ENCODE measurements around the gene YKT6. TPM values are rescaled to one million over a fixed set of nuclear protein-coding genes. Genes with fewer than 3 reads are reported as not detected.

Gene YKT6
- total and polyA plus RNA-seq, 2 of the 8 experiments (the other 6 are each of a cell fraction or from before 2014, with no cell fraction given): 75.3 to 103 TPM

DNA sequence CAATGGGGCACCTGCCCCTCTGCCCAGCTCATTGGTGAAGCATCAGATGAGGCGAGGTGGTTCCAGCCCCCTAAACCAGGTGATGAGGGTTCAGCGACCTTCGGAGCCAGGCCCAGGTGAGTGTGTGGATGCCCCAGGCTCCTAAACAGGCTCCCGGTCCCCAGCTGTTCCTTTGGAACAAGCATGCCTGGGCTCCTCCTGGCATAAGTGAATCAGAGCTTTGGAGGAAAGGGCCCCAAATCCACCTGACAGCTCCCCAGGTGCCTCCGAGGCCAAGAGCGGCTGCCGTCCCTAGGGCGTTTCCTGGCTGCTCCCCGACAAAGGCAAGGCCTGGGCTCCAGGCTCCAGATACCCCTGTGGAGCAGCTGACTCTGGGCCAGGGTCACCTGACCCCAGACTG lies 61.3 kb downstream of the YKT6 start:
- no peak for DNase-seq (ENCODE audit: low read depth in 1 of 2, low spot score in 2 of 2)
- Histone ChIP-seq H2AK5ac (ENCODE audit: low read depth, low read length) (no peak overlapping the region), H2BK12ac (ENCODE audit: low read depth, low read length) (no peak overlapping the region), H3K4ac (replicated peaks; ENCODE audit: insufficient read length, low read depth, low read length) (no peak overlapping the region), H3K27me3 (replicated peaks in 1 of 4; ENCODE audit: control insufficient read depth in 3 of 4, extremely low read depth in 1 of 4, insufficient read depth in 3 of 4, low read length in 3 of 4) (no peaks in the 10 kb centered on the region; a peak in 1 of 7 replicates), H3K18ac (ENCODE audit: extremely low read depth, low read length) (no peak overlapping the region), H3K9ac (replicated peaks in 1 of 4; ENCODE audit: extremely low read depth in 1 of 4, low read depth in 3 of 4, low read length in 3 of 4) (no peak overlapping the region), H3K4me1 (replicated peaks in 1 of 4; ENCODE audit: control insufficient read depth in 3 of 4, insufficient read depth in 4 of 4, low read length in 3 of 4) (peaks cover 0 to 6% (median 0%) of the 10 kb centered on the region in 4 experiments; a peak in 3 of 7 replicates), H2AFZ (ENCODE audit: low read length) (no peak overlapping the region), H4K8ac (ENCODE audit: extremely low read depth, insufficient read depth, low read length) (peak overlapping the region; percentile 57; the same call in 1 of the 2 replicates), H4K91ac (replicated peaks; ENCODE audit: insufficient read length, low read length) (no peak overlapping the region), H2BK5ac (ENCODE audit: low read depth, low read length) (no peak overlapping the region), H3K56ac (replicated peaks; ENCODE audit: insufficient read length, low read depth, low read length) (no peak overlapping the region), H3K36me3 (ENCODE audit: control insufficient read depth in 2 of 4, insufficient read depth in 4 of 4, low read length in 3 of 4) (no peaks in the 10 kb centered on the region), H2BK15ac (ENCODE audit: low read length) (no peak overlapping the region), H4K20me1 (replicated peaks in 1 of 2; ENCODE audit: control insufficient read depth in 1 of 2, insufficient read depth in 2 of 2, low read length in 2 of 2) (peaks cover 0 to 2% of the 10 kb centered on the region in 2 experiments), H3K79me1 (ENCODE audit: low read depth, low read length) (no peaks in the 10 kb centered on the region), H3K14ac (ENCODE audit: insufficient read length) (no peak overlapping the region), H2BK20ac (ENCODE audit: low read length) (no peak overlapping the region), H3K79me2 (ENCODE audit: control insufficient read depth in 1 of 2, insufficient read depth in 2 of 2, low read length in 2 of 2) (no peaks in the 10 kb centered on the region), H2BK120ac (replicated peaks; ENCODE audit: low read depth, low read length) (no peak overlapping the region), H3K27ac (ENCODE audit: low read depth, low read length) (no peak overlapping the region), H4K5ac (ENCODE audit: insufficient read length, low read depth, low read length) (no peak overlapping the region), H3K4me2 (ENCODE audit: insufficient read depth in 1 of 2, low read depth in 2 of 2, low read length in 2 of 2) (no peak overlapping the region), H3K9me3 (ENCODE audit: insufficient read depth in 2 of 2, low read depth in 1 of 2, low read length in 1 of 2) (no peaks in the 10 kb centered on the region), H3K4me3 (ENCODE audit: extremely low read depth in 1 of 4, insufficient read depth in 2 of 4, low read depth in 3 of 4, low read length in 4 of 4) (no peak overlapping the region), H3K23me2 (ENCODE audit: low read depth, low read length) (no peaks in the 10 kb centered on the region), H3K23ac (ENCODE audit: insufficient read length) (no peak overlapping the region)
- ChIA-PET POLR2A (ENCODE audit: partially characterized antibody) (interaction anchor here (0.8 to 1.7 kb wide), 3 partner anchors 15 to 47 kb away, joined by 3 read pairs; no protein-coding TSS in a partner anchor), CTCF (ENCODE audit: partially characterized antibody) (interaction anchor here (1.3 to 2.0 kb wide), 2 partner anchors 21 to 272 kb away, joined by 3 to 5 read pairs; no protein-coding TSS in a partner anchor)
- WGBS, 2 experiments (ENCODE audit: extremely low coverage in 1 of 2, insufficient coverage in 1 of 2, insufficient read length in 1 of 2, insufficient replicate concordance in 2 of 2, low coverage in 1 of 2, low lambda C conversion rate in 2 of 2, missing lambda C conversion rate in 1 of 2): 93% methylated on average over 9 of the region's 9 CpGs; no CpG with 5 or more reads in 1 of the 2 experiments
- TF ChIP-seq CREB1 (IDR thresholded peaks at IDR 0.05) (no peak), EZH2 (IDR thresholded peaks at IDR 0.05; ENCODE audit: low read depth, low read length, severe bottlenecking) (no peak), NRF1 (IDR thresholded peaks at IDR 0.05; ENCODE audit: low read depth, low read length) (no peak), SRF (IDR thresholded peaks at IDR 0.05; ENCODE audit: low read depth, low read length) (no peak), RXRA (IDR thresholded peaks at IDR 0.05; ENCODE audit: insufficient read depth, low read depth, low read length) (no peak), CTCF (IDR thresholded peaks at IDR 0.05; ENCODE audit: control extremely low read depth in 1 of 3, insufficient read depth in 1 of 3, low read depth in 1 of 3, low read length in 3 of 3) (no peak), POU5F1 (IDR thresholded peaks at IDR 0.05; ENCODE audit: low read depth, low read length) (no peak), TCF12 (IDR thresholded peaks at IDR 0.05; ENCODE audit: low read depth, low read length) (no peak), MAX (IDR thresholded peaks at IDR 0.05) (no peak), JUN (IDR thresholded peaks at IDR 0.05; ENCODE audit: low read depth, low read length) (no peak)
- FAIRE-seq: no peak

Measured in H1 (cell line).